DND-41 (cell line): ENCODE results near the gene BLOC1S6.

Source experiments
- ATAC-seq: fragments of 200-7000 bp; cut with Tn5 transposase; 3 replicates; pipeline ENCODE4 v1.9.1; 2021; ENCODE audit warnings: low read depth; ENCODE audit not compliant: insufficient read depth
- DNase-seq: peaks from one replicate; pipeline ENCODE4 v3.0.0-alpha.2; 2020
- H2AFZ ChIP-seq: 2 replicates; pipeline ENCODE4 v1.6.0; 2012; ENCODE audit warnings: low read depth, low read length
- H3K27ac ChIP-seq: 2 replicates; pipeline ENCODE4 v1.5.1; 2012; ENCODE audit warnings: low read length, inconsistent platforms
- H3K27me3 ChIP-seq: fragments of 200-600 bp; sonication (generic); 2 replicates; pipeline ENCODE4 v1.6.0; 2012; ENCODE audit warnings: low read length, mild to moderate bottlenecking, inconsistent platforms; ENCODE audit not compliant: insufficient read depth, poor library complexity
- H3K36me3 ChIP-seq: 2 replicates; pipeline ENCODE4 v1.5.1; 2012; ENCODE audit warnings: low read length, inconsistent platforms; ENCODE audit not compliant: insufficient read depth
- H3K4me1 ChIP-seq: 2 replicates; pipeline ENCODE4 v1.5.1; 2012; ENCODE audit warnings: mild to moderate bottlenecking, low read length; ENCODE audit not compliant: insufficient read depth
- H3K4me2 ChIP-seq: 2 replicates; pipeline ENCODE4 v1.6.0; 2012; ENCODE audit warnings: mild to moderate bottlenecking, moderate library complexity, low read length, inconsistent platforms; ENCODE audit not compliant: insufficient read depth
- H3K4me3 ChIP-seq, 2 experiments: fragments of 200-600 bp in 1 of 2; shearing (Covaris generic) in 1 of 2; 2 replicates each; pipeline ENCODE4 v1.5.1; 2012 to 2016; ENCODE audit warnings: inconsistent platforms in 2 of 2, low read length in 2 of 2, mild to moderate bottlenecking in 2 of 2, low read depth in 1 of 2, moderate library complexity in 1 of 2
- H3K79me2 ChIP-seq: 2 replicates; pipeline ENCODE4 v1.6.0; 2012; ENCODE audit warnings: low read length, inconsistent platforms; ENCODE audit not compliant: insufficient read depth
- H3K9ac ChIP-seq: 2 replicates; pipeline ENCODE4 v1.6.0; 2012; ENCODE audit warnings: low read depth, mild to moderate bottlenecking, inconsistent platforms, low read length, moderate library complexity
- H3K9me3 ChIP-seq: 2 replicates; pipeline ENCODE4 v1.5.1; 2012; ENCODE audit warnings: low read length, moderate library complexity, mild to moderate bottlenecking, inconsistent platforms; ENCODE audit not compliant: insufficient read depth, severe bottlenecking
- H4K20me1 ChIP-seq: 2 replicates; pipeline ENCODE4 v1.6.0; 2012; ENCODE audit warnings: low read length; ENCODE audit not compliant: insufficient read depth
- EZH2 ChIP-seq: IDR thresholded peaks from 3 replicates; pipeline ENCODE4 v1.6.1; 2012; ENCODE audit warnings: borderline replicate concordance, low read depth, mild to moderate bottlenecking, moderate library complexity, low read length, inconsistent platforms; ENCODE audit not compliant: severe bottlenecking
- TF ChIP-seq, protein P1 (sequence below): IDR thresholded peaks from 2 replicates; pipeline ENCODE4 v1.5.1; 2012; ENCODE audit warnings: borderline replicate concordance, low read length, moderate library complexity, mild to moderate bottlenecking; ENCODE audit not compliant: poor library complexity, severe bottlenecking; ENCODE audit errors: extremely low read depth

BLOC1S6 gene

DNA sequence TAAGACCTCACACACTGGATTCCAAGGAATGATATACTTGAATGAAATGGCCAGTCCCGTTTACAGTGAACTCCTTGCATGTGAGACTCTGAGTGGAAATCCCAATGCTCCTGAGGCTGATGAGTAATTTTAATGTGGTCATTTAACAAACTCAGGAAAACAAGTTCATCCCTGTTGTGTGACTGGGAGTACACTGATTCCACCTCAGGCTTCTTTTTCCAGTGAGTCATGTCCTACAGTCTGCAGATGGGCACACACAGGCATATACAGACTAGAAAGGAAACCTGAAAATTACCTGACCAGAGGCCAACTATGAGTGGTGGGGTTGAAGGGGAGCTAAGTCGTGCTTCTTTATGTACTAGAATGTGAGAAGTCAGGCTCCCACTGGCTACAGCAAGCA lies 53.4 kb downstream of the BLOC1S6 start:
- Histone ChIP-seq H3K4me1 (peaks cover 5% of the 10 kb centered on the region), H3K79me2 (no peaks in the 10 kb centered on the region), H3K4me3 (no peak overlapping the region), H3K9ac (no peak overlapping the region), H3K27me3 (peaks cover 14% of the 10 kb centered on the region), H3K36me3 (no peaks in the 10 kb centered on the region), H4K20me1 (no peaks in the 10 kb centered on the region), H3K9me3 (no peaks in the 10 kb centered on the region), H3K27ac (no peak overlapping the region), H3K4me2 (no peak overlapping the region), H2AFZ (no peak overlapping the region)
- no peak for ATAC-seq
- DNase-seq = no peak
- TF ChIP-seq EZH2 = no peak
- TF ChIP-seq, protein P1, sequence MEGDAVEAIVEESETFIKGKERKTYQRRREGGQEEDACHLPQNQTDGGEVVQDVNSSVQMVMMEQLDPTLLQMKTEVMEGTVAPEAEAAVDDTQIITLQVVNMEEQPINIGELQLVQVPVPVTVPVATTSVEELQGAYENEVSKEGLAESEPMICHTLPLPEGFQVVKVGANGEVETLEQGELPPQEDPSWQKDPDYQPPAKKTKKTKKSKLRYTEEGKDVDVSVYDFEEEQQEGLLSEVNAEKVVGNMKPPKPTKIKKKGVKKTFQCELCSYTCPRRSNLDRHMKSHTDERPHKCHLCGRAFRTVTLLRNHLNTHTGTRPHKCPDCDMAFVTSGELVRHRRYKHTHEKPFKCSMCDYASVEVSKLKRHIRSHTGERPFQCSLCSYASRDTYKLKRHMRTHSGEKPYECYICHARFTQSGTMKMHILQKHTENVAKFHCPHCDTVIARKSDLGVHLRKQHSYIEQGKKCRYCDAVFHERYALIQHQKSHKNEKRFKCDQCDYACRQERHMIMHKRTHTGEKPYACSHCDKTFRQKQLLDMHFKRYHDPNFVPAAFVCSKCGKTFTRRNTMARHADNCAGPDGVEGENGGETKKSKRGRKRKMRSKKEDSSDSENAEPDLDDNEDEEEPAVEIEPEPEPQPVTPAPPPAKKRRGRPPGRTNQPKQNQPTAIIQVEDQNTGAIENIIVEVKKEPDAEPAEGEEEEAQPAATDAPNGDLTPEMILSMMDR = no peak

DNA sequence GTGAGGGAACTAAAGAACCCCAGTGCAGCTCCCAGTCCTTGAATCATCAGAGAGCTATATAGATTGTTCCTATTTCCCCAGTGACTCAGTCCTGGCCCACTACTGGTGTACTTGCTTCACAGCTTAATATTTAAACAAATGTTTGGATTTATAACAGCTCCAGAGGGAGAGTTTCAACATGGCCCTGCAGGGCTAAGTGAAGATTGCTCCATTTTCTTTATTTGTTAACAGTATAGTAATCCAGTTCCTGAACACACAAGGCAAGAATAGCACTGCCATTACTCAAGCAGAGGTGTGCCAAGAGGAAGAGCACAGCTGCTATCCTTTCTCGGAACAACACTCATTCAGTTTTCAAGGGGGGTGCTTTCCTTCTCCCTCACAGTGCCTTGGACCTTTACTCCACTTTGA lies 54.2 kb downstream of the BLOC1S6 start:
- no peaks in the 10 kb centered on the region for H4K20me1 ChIP-seq
- H3K4me2 ChIP-seq = no peak overlapping the region
- no peak overlapping the region for H3K9ac ChIP-seq
- no peak overlapping the region for H2AFZ ChIP-seq
- peaks cover 5% of the 10 kb centered on the region for H3K4me1 ChIP-seq
- no peaks in the 10 kb centered on the region for H3K36me3 ChIP-seq
- no peaks in the 10 kb centered on the region for H3K9me3 ChIP-seq
- no peak overlapping the region for H3K27ac ChIP-seq
- H3K27me3 ChIP-seq = peaks cover 8% of the 10 kb centered on the region
- H3K79me2 ChIP-seq = no peaks in the 10 kb centered on the region
- ATAC-seq = no peak
- no peak for TF ChIP-seq EZH2
- TF ChIP-seq, protein P1 = no peak
- DNase-seq = no peak
- H3K4me3 ChIP-seq = no peak overlapping the region

DNA sequence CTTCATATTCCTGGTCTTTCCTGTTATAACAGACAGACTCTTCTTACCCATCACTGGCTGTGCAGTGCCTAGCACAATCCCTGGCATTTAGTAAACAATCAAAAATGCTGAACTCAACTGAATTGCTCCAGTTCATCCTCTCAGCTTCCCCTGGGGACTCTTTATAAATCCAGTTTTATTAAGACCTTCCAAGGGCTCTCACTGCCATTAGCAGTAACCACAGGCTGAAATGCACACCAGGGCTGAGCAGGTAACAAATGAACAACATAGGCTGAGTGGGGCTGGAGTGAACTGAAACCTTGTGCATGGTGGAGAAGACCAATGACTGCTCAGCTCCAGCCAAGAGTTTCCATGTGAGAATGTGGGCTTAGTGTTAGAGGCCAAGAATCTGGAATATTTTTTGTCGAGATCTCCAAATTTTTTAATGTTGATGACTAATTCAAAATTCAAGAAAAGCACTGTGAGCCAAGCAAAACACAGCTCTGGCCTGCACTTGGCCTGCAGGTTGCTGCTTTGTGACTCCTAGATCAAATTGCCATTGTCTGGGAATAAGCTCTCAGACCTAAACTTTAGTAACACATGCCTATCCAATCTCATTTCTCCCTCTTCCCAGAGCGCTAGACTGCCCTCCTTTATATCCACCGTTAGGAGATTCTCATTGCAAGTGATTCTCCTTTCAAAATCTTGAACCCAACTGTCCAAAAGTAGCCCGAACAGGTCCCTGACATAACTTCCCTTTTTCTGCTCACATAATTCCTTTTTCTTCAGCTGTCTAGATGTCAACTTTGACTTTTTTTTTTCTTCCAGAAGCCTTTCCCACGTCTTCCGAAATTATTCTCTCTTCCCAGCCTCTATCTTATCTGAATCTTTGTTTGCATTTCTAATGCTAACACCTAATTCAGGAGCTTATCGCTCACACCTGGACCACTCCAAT lies 55.1 kb downstream of the BLOC1S6 start:
- no peak overlapping the region for H2AFZ ChIP-seq
- peaks cover 5% of the 10 kb centered on the region for H3K27me3 ChIP-seq
- H3K9ac ChIP-seq = no peak overlapping the region
- no peak for ATAC-seq
- no peaks in the 10 kb centered on the region for H4K20me1 ChIP-seq
- H3K36me3 ChIP-seq = no peaks in the 10 kb centered on the region
- H3K4me3 ChIP-seq = no peak overlapping the region
- no peaks in the 10 kb centered on the region for H3K79me2 ChIP-seq
- H3K4me1 ChIP-seq = peaks cover 5% of the 10 kb centered on the region
- H3K9me3 ChIP-seq = no peaks in the 10 kb centered on the region
- DNase-seq = no peak
- TF ChIP-seq EZH2 = no peak
- TF ChIP-seq, protein P1 = no peak
- H3K27ac ChIP-seq = no peak overlapping the region
- no peak overlapping the region for H3K4me2 ChIP-seq
